Activated T-helper 2 cell treated with anti-CD3 and anti-CD28 coated beads, Interferon-gamma antibody, Interleukin-2, Interleukin-4, amounts not matched to agents 10 μg/mL and 5 μg/mL and 100 μg/mL, durations not matched to agents 14 hours and 24 hours and 36 hours (primary cell): Measurements from ENCODE around the gene MMD2. TPM values are rescaled to one million over a fixed set of nuclear protein-coding genes. Genes with fewer than 3 reads are reported as not detected.

Source experiments
- DNase-seq: peaks from one replicate; pipeline ENCODE4 v3.0.0; 2021; ENCODE audit warnings: low spot score
- H3K27ac Mint-ChIP-seq: one replicate; pipeline ENCODE4 v1.8.0; 2021; ENCODE audit warnings: mixed read lengths
- H3K27me3 Mint-ChIP-seq: one replicate; pipeline ENCODE4 v1.8.0; 2021; ENCODE audit warnings: low read depth, mixed read lengths
- H3K36me3 Mint-ChIP-seq: one replicate; pipeline ENCODE4 v1.8.0; 2021; ENCODE audit warnings: low read depth, mixed read lengths
- H3K4me1 Mint-ChIP-seq: one replicate; pipeline ENCODE4 v1.8.0; 2021; ENCODE audit warnings: low read depth, mixed read lengths
- H3K4me3 Mint-ChIP-seq: one replicate; pipeline ENCODE4 v1.8.0; 2021; ENCODE audit warnings: low read depth, mild to moderate bottlenecking, moderate library complexity, mixed read lengths
- H3K9me3 Mint-ChIP-seq: one replicate; pipeline ENCODE4 v1.8.0; 2021; ENCODE audit warnings: mixed read lengths
- intact Hi-C: fragments of 100-400 bp; cut with micrococcal nuclease; formaldehyde crosslinking; loops from one replicate; pipeline ENCODE4 v1.15.1; 2023
- total RNA-seq: library from RNA; stranded (reverse); gene quantifications from 2 replicates; pipeline ENCODE4 v1.2.3, GENCODE V29; 2022

MMD2 gene
- total RNA-seq, 1 donor from 2014 or later: not detected

GRCh38 chr7:4866528-4867496, 92.2 kb downstream of the MMD2 start:
- H3K27ac Mint-ChIP-seq: no peak overlapping the region

GRCh38 chr7:4862156-4862555, 96.8 kb downstream of the MMD2 start:
- intact Hi-C loops: no loop called here
- Mint-ChIP-seq H3K27ac (no peak overlapping the region), H3K9me3 (peaks cover 9% of the 10 kb centered on the region), H3K27me3 (peaks cover 52% of the 10 kb centered on the region), H3K4me1 (no peaks in the 10 kb centered on the region), H3K4me3 (no peak overlapping the region), H3K36me3 (no peaks in the 10 kb centered on the region)
- no peak for DNase-seq

More at GRCh38 chr7:4866528-4867496, 92.2 kb downstream of the MMD2 start:
- Mint-ChIP-seq H3K4me3 (no peak overlapping the region), H3K9me3 (peaks cover 6% of the 10 kb centered on the region), H3K4me1 (peaks cover 2% of the 10 kb centered on the region), H3K27me3 (peaks cover 36% of the 10 kb centered on the region), H3K36me3 (no peaks in the 10 kb centered on the region)
- intact Hi-C loops: no loop called here
- no peak for DNase-seq

- Mint-ChIP-seq H3K27me3 (peaks cover 54% of the 10 kb centered on the region), H3K36me3 (no peaks in the 10 kb centered on the region), H3K4me1 (no peaks in the 10 kb centered on the region), H3K27ac (no peak within 1 kb of the TSS), H3K9me3 (peaks cover 9% of the 10 kb centered on the region), H3K4me3 (no peak within 1 kb of the TSS)
- intact Hi-C loops: no loop called here
- DNase-seq: no peak
These were observed 97.3 kb downstream of the MMD2 start, which contains the start of gene PAPOLB for GRCh38 chr7:4861673-4862072. PAPOLB (minus strand) TSS chr7:4862030; CDS start chr7:4861810, 220 bp downstream.

GRCh38 chr7:4861227-4861626, 97.8 kb downstream of the MMD2 start:
- DNase-seq: no peak
- Mint-ChIP-seq H3K27ac (no peak overlapping the region), H3K27me3 (peaks cover 54% of the 10 kb centered on the region), H3K36me3 (no peaks in the 10 kb centered on the region), H3K4me3 (no peak overlapping the region), H3K4me1 (no peaks in the 10 kb centered on the region), H3K9me3 (peaks cover 9% of the 10 kb centered on the region)
- intact Hi-C loops: no loop called here

GRCh38 chr7:4857189-4857588, 101.8 kb downstream of the MMD2 start:
- Mint-ChIP-seq H3K4me1 (no peaks in the 10 kb centered on the region), H3K27ac (no peak overlapping the region), H3K9me3 (peaks cover 3% of the 10 kb centered on the region), H3K4me3 (no peak overlapping the region), H3K27me3 (peaks cover 29% of the 10 kb centered on the region), H3K36me3 (no peaks in the 10 kb centered on the region)
- no peak for DNase-seq
- intact Hi-C loops: no loop called here

- DNase-seq: no peak
- no peaks in the 10 kb centered on the region for H3K36me3 Mint-ChIP-seq
- intact Hi-C loops: no loop called here
- H3K9me3 Mint-ChIP-seq: peaks cover 3% of the 10 kb centered on the region
- peaks cover 6% of the 10 kb centered on the region for H3K4me1 Mint-ChIP-seq
- peaks cover 26% of the 10 kb centered on the region for H3K27me3 Mint-ChIP-seq
- no peak overlapping the region for H3K4me3 Mint-ChIP-seq
- no peak overlapping the region for H3K27ac Mint-ChIP-seq
These were observed 102.5 kb downstream of the MMD2 start for GRCh38 chr7:4856336-4857057.

Other genes starting within 250 kb of the MMD2 start
- 41.5 and 45.9 TPM in 2 replicates for gene AP5Z1, start 183.6 kb downstream of the MMD2 start, total RNA-seq
- not detected in 2 replicates for gene PAPOLB, start 97.2 kb downstream of the MMD2 start, total RNA-seq
- 0.16 and 0.78 TPM in 2 replicates for gene RADIL, start 75.5 kb downstream of the MMD2 start, total RNA-seq
- 14.1 and 15.4 TPM in 2 replicates for gene RBAK, start 86.7 kb upstream of the MMD2 start, total RNA-seq
- gene WIPI2, start 231.0 kb upstream of the MMD2 start, total RNA-seq: 49.0 and 49.2 TPM in 2 replicates